Measurements from ENCODE around the gene NCKAP1.

The NCKAP1 gene

GRCh38 chr2:182911813-182912517, 126.3 kb downstream of the NCKAP1 start:
- TF ChIP-seq EZH2 (IDR thresholded peaks at IDR 0.05) (no peak), FOXP2 (optimal IDR thresholded peaks at IDR 0.05; ENCODE audit: control extremely low read depth, extremely low read length, insufficient read depth) (no peak), POLR2AphosphoS5 (IDR thresholded peaks at IDR 0.05; ENCODE audit: borderline replicate concordance, low read depth, low read length) (no peak)
- Histone ChIP-seq H3K4me3 (peak overlapping the region; percentile 50), H3K9ac (ENCODE audit: insufficient read length) (peak overlapping the region; percentile 33), H3K9me3 (ENCODE audit: low read depth, low read length) (no peaks in the 10 kb centered on the region), H3K27ac (peak overlapping the region; percentile 93), H3K36me3 (ENCODE audit: insufficient read depth, low read length) (peaks cover 42% of the 10 kb centered on the region)
- no peak for DNase-seq (ENCODE audit: low read depth, low spot score)

DNA sequence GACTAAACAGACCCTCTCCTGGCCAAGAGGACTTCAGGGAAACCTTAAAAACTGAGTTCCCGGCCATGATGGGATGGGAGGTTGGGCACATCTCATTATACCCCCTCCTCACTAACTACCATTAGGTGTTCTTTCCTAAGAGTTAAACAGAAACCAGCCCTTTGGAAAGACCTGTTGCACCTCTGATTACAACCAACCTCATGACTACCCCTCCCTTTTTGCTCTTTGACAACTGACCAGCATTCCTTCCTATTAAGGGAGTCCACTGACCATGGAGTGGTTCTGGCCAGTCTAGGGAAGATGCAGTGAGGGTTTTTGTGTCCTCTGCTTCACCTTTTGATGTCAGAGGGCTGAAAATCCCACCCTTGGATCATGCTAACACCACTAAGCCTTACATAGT, 127.3 kb downstream of the NCKAP1 start:
- Histone ChIP-seq H3K27ac (no peak overlapping the region), H3K9ac (ENCODE audit: insufficient read length) (no peak overlapping the region), H3K36me3 (ENCODE audit: insufficient read depth, low read length) (peaks cover 41% of the 10 kb centered on the region), H3K9me3 (ENCODE audit: low read depth, low read length) (no peaks in the 10 kb centered on the region), H3K4me3 (no peak overlapping the region)
- no peak for DNase-seq (ENCODE audit: low read depth, low spot score)
- no peak for TF ChIP-seq POLR2AphosphoS5 (IDR thresholded peaks at IDR 0.05; ENCODE audit: borderline replicate concordance, low read depth, low read length)
- no peak for TF ChIP-seq EZH2 (IDR thresholded peaks at IDR 0.05)
- TF ChIP-seq FOXP2 (optimal IDR thresholded peaks at IDR 0.05; ENCODE audit: control extremely low read depth, extremely low read length, insufficient read depth) = no peak

DNA sequence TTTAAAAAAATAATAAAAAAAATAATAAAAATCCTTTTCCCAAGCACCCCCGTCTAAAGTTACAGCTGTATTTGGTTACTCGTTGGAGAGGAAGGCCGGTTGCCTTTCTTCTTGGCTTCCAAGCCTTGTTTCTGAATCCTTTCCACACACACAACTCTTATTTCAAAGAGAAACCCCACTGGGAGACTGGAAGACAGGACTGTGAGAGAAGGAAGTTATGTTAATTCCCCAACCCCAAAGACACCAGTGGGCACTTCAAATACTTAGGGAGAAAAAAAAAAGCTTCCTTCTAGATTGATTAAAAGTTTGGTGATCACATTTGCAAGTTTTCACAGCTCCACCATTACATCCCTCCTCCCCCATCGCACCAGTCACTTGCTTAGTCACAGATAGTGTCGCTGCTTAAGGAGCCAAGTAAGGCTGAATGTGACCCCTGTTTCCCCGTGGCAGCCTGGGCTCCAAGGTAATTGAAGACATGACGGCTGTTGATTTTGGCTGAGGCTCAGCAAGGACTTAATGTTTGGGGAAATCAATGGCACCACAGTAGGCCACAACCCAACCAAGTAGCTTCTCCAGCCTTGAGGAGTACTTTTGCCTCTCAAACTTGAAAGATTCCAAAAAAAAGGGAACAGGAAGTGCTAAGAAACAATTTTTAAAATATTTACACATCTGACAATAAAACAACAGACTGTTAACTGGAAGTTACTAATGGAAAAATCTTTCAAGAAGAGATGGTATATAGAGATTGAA, 131.0 kb downstream of the NCKAP1 start:
- no peak for DNase-seq (ENCODE audit: low read depth, low spot score)
- H3K9me3 ChIP-seq (ENCODE audit: low read depth, low read length) = no peaks in the 10 kb centered on the region
- TF ChIP-seq FOXP2 (optimal IDR thresholded peaks at IDR 0.05; ENCODE audit: control extremely low read depth, extremely low read length, insufficient read depth) = no peak
- TF ChIP-seq POLR2AphosphoS5 (IDR thresholded peaks at IDR 0.05; ENCODE audit: borderline replicate concordance, low read depth, low read length) = no peak
- TF ChIP-seq EZH2 (IDR thresholded peaks at IDR 0.05) = no peak
- H3K27ac ChIP-seq = peak overlapping the region; percentile 69
- H3K9ac ChIP-seq (ENCODE audit: insufficient read length) = no peak overlapping the region
- peaks cover 38% of the 10 kb centered on the region for H3K36me3 ChIP-seq (ENCODE audit: insufficient read depth, low read length)
- H3K4me3 ChIP-seq = no peak overlapping the region

DNA sequence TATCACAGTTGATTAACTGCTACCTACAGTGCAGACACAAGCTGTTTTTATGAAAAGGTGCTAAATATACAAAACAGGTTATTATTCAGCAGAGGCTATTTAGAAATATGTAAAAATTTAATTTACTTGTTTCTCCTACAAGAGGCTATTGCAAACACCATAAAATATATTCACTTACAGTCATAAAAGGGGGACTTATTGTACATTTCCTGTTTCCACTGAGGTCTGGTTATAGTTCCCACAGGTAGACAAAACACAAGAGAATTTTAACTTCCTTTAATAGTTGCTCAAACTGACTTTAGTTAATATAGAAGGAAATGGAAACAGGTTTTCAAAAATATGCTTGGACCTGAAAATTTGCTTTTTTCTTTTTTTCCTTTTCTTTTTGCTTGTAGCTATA, 131.8 kb downstream of the NCKAP1 start:
- no peak for DNase-seq (ENCODE audit: low read depth, low spot score)
- no peaks in the 10 kb centered on the region for H3K9me3 ChIP-seq (ENCODE audit: low read depth, low read length)
- H3K9ac ChIP-seq (ENCODE audit: insufficient read length) = no peak overlapping the region
- TF ChIP-seq POLR2AphosphoS5 (IDR thresholded peaks at IDR 0.05; ENCODE audit: borderline replicate concordance, low read depth, low read length) (no peak), FOXP2 (optimal IDR thresholded peaks at IDR 0.05; ENCODE audit: control extremely low read depth, extremely low read length, insufficient read depth) (no peak), EZH2 (IDR thresholded peaks at IDR 0.05) (no peak)
- no peak overlapping the region for H3K4me3 ChIP-seq
- no peak overlapping the region for H3K27ac ChIP-seq
- peaks cover 38% of the 10 kb centered on the region for H3K36me3 ChIP-seq (ENCODE audit: insufficient read depth, low read length)

DNA sequence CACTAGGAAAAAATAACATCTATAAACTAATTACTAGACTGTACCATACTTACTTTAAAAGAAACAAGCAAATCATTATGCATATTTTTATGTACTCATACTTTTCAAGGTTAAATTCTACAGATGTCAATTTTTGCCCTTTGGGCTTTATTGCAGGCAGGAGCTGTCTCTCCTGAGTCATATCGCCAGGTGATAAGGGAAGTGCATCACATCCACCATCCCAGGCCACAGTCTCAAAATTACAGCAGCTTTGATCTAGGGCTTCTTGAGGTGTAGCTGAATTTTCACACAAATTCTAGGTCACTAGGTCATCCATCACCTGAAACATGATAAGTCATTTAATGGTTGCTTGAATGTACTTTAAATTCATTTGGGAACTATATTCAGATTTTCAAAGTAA, 133.4 kb downstream of the NCKAP1 start:
- H3K9me3 ChIP-seq (ENCODE audit: low read depth, low read length) = no peaks in the 10 kb centered on the region
- TF ChIP-seq EZH2 (IDR thresholded peaks at IDR 0.05) = no peak
- no peak for TF ChIP-seq POLR2AphosphoS5 (IDR thresholded peaks at IDR 0.05; ENCODE audit: borderline replicate concordance, low read depth, low read length)
- no peak for TF ChIP-seq FOXP2 (optimal IDR thresholded peaks at IDR 0.05; ENCODE audit: control extremely low read depth, extremely low read length, insufficient read depth)
- no peak overlapping the region for H3K9ac ChIP-seq (ENCODE audit: insufficient read length)
- no peak overlapping the region for H3K27ac ChIP-seq
- no peak for DNase-seq (ENCODE audit: low read depth, low spot score)
- H3K36me3 ChIP-seq (ENCODE audit: insufficient read depth, low read length) = peaks cover 25% of the 10 kb centered on the region
- H3K4me3 ChIP-seq = no peak overlapping the region

- no peaks in the 10 kb centered on the region for H3K9me3 ChIP-seq (ENCODE audit: low read depth, low read length)
- no peak for DNase-seq (ENCODE audit: low read depth, low spot score)
- TF ChIP-seq FOXP2 (optimal IDR thresholded peaks at IDR 0.05; ENCODE audit: control extremely low read depth, extremely low read length, insufficient read depth) (no peak), POLR2AphosphoS5 (IDR thresholded peaks at IDR 0.05; ENCODE audit: borderline replicate concordance, low read depth, low read length) (no peak), EZH2 (IDR thresholded peaks at IDR 0.05) (no peak)
- H3K27ac ChIP-seq = no peak overlapping the region
- H3K4me3 ChIP-seq = no peak overlapping the region
- H3K36me3 ChIP-seq (ENCODE audit: insufficient read depth, low read length) = peaks cover 12% of the 10 kb centered on the region
- H3K9ac ChIP-seq (ENCODE audit: insufficient read length) = no peak overlapping the region
These were observed 134.7 kb downstream of the NCKAP1 start for GRCh38 chr2:182903566-182903965.

GRCh38 chr2:182901748-182902147, 136.5 kb downstream of the NCKAP1 start:
- 0 out of 2 replicates have a peak, but pooled peaks cover 3% of the 10 kb centered on the region for H3K36me3 ChIP-seq (ENCODE audit: insufficient read depth, low read length)
- H3K27ac ChIP-seq = no peak overlapping the region
- H3K9ac ChIP-seq (ENCODE audit: insufficient read length) = no peak overlapping the region
- DNase-seq (ENCODE audit: low read depth, low spot score) = no peak
- H3K4me3 ChIP-seq = no peak overlapping the region
- TF ChIP-seq POLR2AphosphoS5 (IDR thresholded peaks at IDR 0.05; ENCODE audit: borderline replicate concordance, low read depth, low read length) (no peak), FOXP2 (optimal IDR thresholded peaks at IDR 0.05; ENCODE audit: control extremely low read depth, extremely low read length, insufficient read depth) (no peak), EZH2 (IDR thresholded peaks at IDR 0.05) (no peak)
- H3K9me3 ChIP-seq (ENCODE audit: low read depth, low read length) = no peaks in the 10 kb centered on the region

DNA sequence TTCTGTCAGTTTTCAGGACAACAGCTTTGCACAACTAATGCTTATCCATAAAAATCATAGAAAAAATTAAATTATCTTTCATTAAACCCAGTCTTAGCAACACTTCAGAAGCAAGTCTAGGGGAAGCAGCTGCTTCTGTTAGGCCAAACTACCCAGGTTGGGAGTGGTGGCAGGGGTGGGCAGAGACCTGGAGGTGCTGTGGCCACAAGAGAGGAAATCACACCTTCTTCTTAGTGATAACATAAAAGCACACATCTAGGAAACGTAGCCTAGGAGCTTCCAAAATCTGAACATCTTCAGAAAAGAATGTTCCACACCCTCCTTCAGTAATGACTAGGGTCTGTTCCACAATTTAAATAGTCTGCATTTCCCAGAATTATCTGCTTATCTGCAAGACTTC, 139.5 kb downstream of the NCKAP1 start:
- H3K36me3 ChIP-seq (ENCODE audit: insufficient read depth, low read length) = no peaks in the 10 kb centered on the region
- H3K4me3 ChIP-seq = no peak overlapping the region
- H3K9ac ChIP-seq (ENCODE audit: insufficient read length) = no peak overlapping the region
- TF ChIP-seq POLR2AphosphoS5 (IDR thresholded peaks at IDR 0.05; ENCODE audit: borderline replicate concordance, low read depth, low read length) (no peak), EZH2 (IDR thresholded peaks at IDR 0.05) (no peak), FOXP2 (optimal IDR thresholded peaks at IDR 0.05; ENCODE audit: control extremely low read depth, extremely low read length, insufficient read depth) (no peak)
- H3K9me3 ChIP-seq (ENCODE audit: low read depth, low read length) = no peaks in the 10 kb centered on the region
- no peak overlapping the region for H3K27ac ChIP-seq
- DNase-seq (ENCODE audit: low read depth, low spot score) = no peak
